Activated CD4-positive, alpha-beta T cell treated with anti-CD3 and anti-CD28 coated beads for 36 hours (primary cell): ENCODE results near the gene RNFT1. TPM values are rescaled to one million over a fixed set of nuclear protein-coding genes. Genes with fewer than 3 reads are reported as not detected.
A peak's percentile ranks its signal among the peaks of the same experiment; 100 is the strongest.
"Not testable (repeated sequence)": the region's sequence is repeated elsewhere in the genome, so short reads cannot be mapped to it uniquely, and the experiment has no call there.

Experiments used
- ATAC-seq: fragments of 200-7000 bp; cut with Tn5 transposase; one replicate; pipeline ENCODE4 v1.10.0; 2021; ENCODE audit warnings: mild to moderate bottlenecking, moderate library complexity
- CTCF ChIA-PET: fragments of 350-600 bp; sonication (Branson Sonifier 250); formaldehyde crosslinking; loops from one replicate; lab custom pipeline; 2021; ENCODE audit warnings: antibody characterized with exemption; lab: Charles Lee
- POLR2A ChIA-PET: fragments of 350-600 bp; sonication (Branson Sonifier 250); formaldehyde crosslinking; loops from one replicate; lab custom pipeline; 2021; ENCODE audit warnings: antibody characterized with exemption, inconsistent platforms; lab: Charles Lee
- DNase-seq: peaks from one replicate; pipeline ENCODE4 v3.0.0-alpha.2; 2020
- H3K27ac Mint-ChIP-seq: one replicate; pipeline ENCODE4 v1.8.0; 2021; ENCODE audit warnings: mixed read lengths
- H3K27me3 Mint-ChIP-seq: one replicate; pipeline ENCODE4 v1.8.0; 2021; ENCODE audit warnings: mixed read lengths
- H3K36me3 Mint-ChIP-seq: one replicate; pipeline ENCODE4 v1.8.0; 2021; ENCODE audit warnings: low read depth, mixed read lengths
- H3K4me1 Mint-ChIP-seq: one replicate; pipeline ENCODE4 v1.8.0; 2021; ENCODE audit warnings: mixed read lengths
- H3K4me3 Mint-ChIP-seq: one replicate; pipeline ENCODE4 v1.8.0; 2021; ENCODE audit warnings: mild to moderate bottlenecking, moderate library complexity, mixed read lengths
- H3K9me3 Mint-ChIP-seq: one replicate; pipeline ENCODE4 v1.8.0; 2021; ENCODE audit warnings: low read depth, mixed read lengths
- intact Hi-C, 2 experiments: fragments of 100-400 bp; cut with DNase I in 1 of 2; cut with micrococcal nuclease in 1 of 2; formaldehyde crosslinking; loops; one replicate each; pipeline versions ENCODE4 v1.14.2 to v1.15.1; 2022 to 2024; cut with DNase I, micrococcal nuclease
- total RNA-seq, 2 experiments: library from RNA; stranded (reverse); gene quantifications; one replicate each; pipeline ENCODE4 v1.2.3, GENCODE V29; 2021

Gene RNFT1
- total RNA-seq: 10 to 100 TPM; 32.8 to 36.9 TPM

- no peaks in the 10 kb centered on the region for H3K27me3 Mint-ChIP-seq
- H3K4me1 Mint-ChIP-seq: peaks cover 19% of the 10 kb centered on the region
- peak; percentile 97 for DNase-seq
- H3K4me3 Mint-ChIP-seq: peak within 1 kb of the TSS; percentile 78
- ATAC-seq: peak; percentile 84
- intact Hi-C loops: loop anchor here in 1 of 2 experiments (1.0 to 5.0 kb wide), 8 partner anchors 23 to 428 kb away; partner anchors contain the start of genes CLTC, PTRH2, RPS6KB1 and USP32
- peak within 1 kb of the TSS; percentile 96 for H3K27ac Mint-ChIP-seq
- H3K36me3 Mint-ChIP-seq: peaks cover 10% of the 10 kb centered on the region
- POLR2A ChIA-PET: interaction anchor here (0.5 to 1.6 kb wide), 11 partner anchors 24 to 1333 kb away, joined by 3 to 14 read pairs (median 3); partner anchors contain the start of genes DHX40, RPS6KB1 and TUBD1
- no peaks in the 10 kb centered on the region for H3K9me3 Mint-ChIP-seq
- CTCF ChIA-PET: interaction anchor here (0.8 to 0.9 kb wide), 3 partner anchors 51 to 211 kb away, joined by 3 to 4 read pairs (median 3); no protein-coding TSS in a partner anchor
Measured at GRCh38 chr17:59964482-59965328, at the start of gene RNFT1. Gene RNFT1, minus strand, starts transcription at chr17:59964740. Its CDS starts 77 bp downstream, at chr17:59964663.

GRCh38 chr17:60009326-60009725, 44.8 kb upstream of the RNFT1 start:
- H3K4me1 Mint-ChIP-seq, DNase-seq, H3K9me3 Mint-ChIP-seq, H3K4me3 Mint-ChIP-seq, intact Hi-C loops, H3K36me3 Mint-ChIP-seq, H3K27me3 Mint-ChIP-seq, ATAC-seq, POLR2A ChIA-PET, H3K27ac Mint-ChIP-seq, CTCF ChIA-PET: not testable (repeated sequence)

GRCh38 chr17:60008377-60008776, 43.8 kb upstream of the RNFT1 start:
- ATAC-seq, intact Hi-C loops, H3K27me3 Mint-ChIP-seq, POLR2A ChIA-PET, H3K9me3 Mint-ChIP-seq, H3K4me1 Mint-ChIP-seq, DNase-seq, H3K4me3 Mint-ChIP-seq, H3K27ac Mint-ChIP-seq, H3K36me3 Mint-ChIP-seq, CTCF ChIA-PET: not testable (repeated sequence)

- no peak for DNase-seq
- no peak overlapping the region for H3K4me3 Mint-ChIP-seq
- no peak for ATAC-seq
- no peak overlapping the region for H3K27ac Mint-ChIP-seq
- no peaks in the 10 kb centered on the region for H3K27me3 Mint-ChIP-seq
- no peaks in the 10 kb centered on the region for H3K9me3 Mint-ChIP-seq
- intact Hi-C loops: no loop called here
- ChIA-PET POLR2A (interaction anchor here (0.7 kb wide), 1 partner anchor 43 kb away, joined by 3 read pairs; no protein-coding TSS in a partner anchor), CTCF (no interaction called here)
- H3K4me1 Mint-ChIP-seq: no peaks in the 10 kb centered on the region
- H3K36me3 Mint-ChIP-seq: no peaks in the 10 kb centered on the region
Measured at GRCh38 chr17:60006160-60006559, 41.6 kb upstream of the RNFT1 start.

GRCh38 chr17:60004561-60004960, 40.0 kb upstream of the RNFT1 start:
- H3K27ac Mint-ChIP-seq, H3K9me3 Mint-ChIP-seq, DNase-seq, H3K4me3 Mint-ChIP-seq, H3K36me3 Mint-ChIP-seq, ATAC-seq, CTCF ChIA-PET, H3K4me1 Mint-ChIP-seq, POLR2A ChIA-PET, H3K27me3 Mint-ChIP-seq, intact Hi-C loops: not testable (repeated sequence)

- H3K9me3 Mint-ChIP-seq, H3K27ac Mint-ChIP-seq, H3K36me3 Mint-ChIP-seq, CTCF ChIA-PET, H3K4me3 Mint-ChIP-seq, H3K27me3 Mint-ChIP-seq, ATAC-seq, POLR2A ChIA-PET, DNase-seq, H3K4me1 Mint-ChIP-seq, intact Hi-C loops: not testable (repeated sequence)
Measured at GRCh38 chr17:60002405-60002804, 37.9 kb upstream of the RNFT1 start.

GRCh38 chr17:59996608-59997007, 32.1 kb upstream of the RNFT1 start:
- H3K4me3 Mint-ChIP-seq, POLR2A ChIA-PET, H3K36me3 Mint-ChIP-seq, intact Hi-C loops, CTCF ChIA-PET, H3K27me3 Mint-ChIP-seq, H3K27ac Mint-ChIP-seq, H3K9me3 Mint-ChIP-seq, ATAC-seq, H3K4me1 Mint-ChIP-seq, DNase-seq: not testable (repeated sequence)

GRCh38 chr17:59975166-59975565, 10.6 kb upstream of the RNFT1 start:
- H3K27ac Mint-ChIP-seq, ATAC-seq, intact Hi-C loops, H3K4me3 Mint-ChIP-seq, H3K36me3 Mint-ChIP-seq, H3K9me3 Mint-ChIP-seq, H3K4me1 Mint-ChIP-seq, DNase-seq, POLR2A ChIA-PET, CTCF ChIA-PET, H3K27me3 Mint-ChIP-seq: not testable (repeated sequence)

- H3K9me3 Mint-ChIP-seq, H3K27me3 Mint-ChIP-seq, ATAC-seq, H3K36me3 Mint-ChIP-seq, H3K4me1 Mint-ChIP-seq, POLR2A ChIA-PET, CTCF ChIA-PET, intact Hi-C loops, H3K27ac Mint-ChIP-seq, H3K4me3 Mint-ChIP-seq, DNase-seq: not testable (repeated sequence)
Measured at GRCh38 chr17:59973483-59973882, 8.9 kb upstream of the RNFT1 start.

GRCh38 chr17:59972778-59973177, 8.2 kb upstream of the RNFT1 start:
- H3K36me3 Mint-ChIP-seq: no peaks in the 10 kb centered on the region
- ChIA-PET POLR2A (no interaction called here), CTCF (no interaction called here)
- H3K4me3 Mint-ChIP-seq: no peak overlapping the region
- DNase-seq (no peak), ATAC-seq (no peak)
- no peaks in the 10 kb centered on the region for H3K4me1 Mint-ChIP-seq
- H3K27ac Mint-ChIP-seq: no peak overlapping the region
- intact Hi-C loops: no loop called here
- no peaks in the 10 kb centered on the region for H3K9me3 Mint-ChIP-seq
- H3K27me3 Mint-ChIP-seq: no peaks in the 10 kb centered on the region

GRCh38 chr17:59971771-59972170, 7.2 kb upstream of the RNFT1 start:
- H3K4me3 Mint-ChIP-seq, ATAC-seq, H3K27ac Mint-ChIP-seq, H3K9me3 Mint-ChIP-seq, H3K27me3 Mint-ChIP-seq, intact Hi-C loops, POLR2A ChIA-PET, DNase-seq, H3K4me1 Mint-ChIP-seq, CTCF ChIA-PET, H3K36me3 Mint-ChIP-seq: not testable (repeated sequence)
